Fibroblast of pulmonary artery (primary cell): ENCODE results near the gene SCP2.

ENCODE experiments used
- DNase-seq: peaks from one replicate; pipeline ENCODE4 v3.0.0-alpha.2; 2010; ENCODE audit warnings: low read depth
- H3K4me3 ChIP-seq: replicated peaks from 2 replicates; pipeline ENCODE4 v1.5.1; 2011; ENCODE audit warnings: low read depth, mild to moderate bottlenecking, control low read depth, low read length, moderate library complexity
- CTCF ChIP-seq: IDR thresholded peaks from 2 replicates; pipeline ENCODE4 v1.5.1; 2011; ENCODE audit warnings: mild to moderate bottlenecking, control low read depth, low read length, inconsistent platforms; ENCODE audit errors: missing control alignments

The SCP2 gene

DNA sequence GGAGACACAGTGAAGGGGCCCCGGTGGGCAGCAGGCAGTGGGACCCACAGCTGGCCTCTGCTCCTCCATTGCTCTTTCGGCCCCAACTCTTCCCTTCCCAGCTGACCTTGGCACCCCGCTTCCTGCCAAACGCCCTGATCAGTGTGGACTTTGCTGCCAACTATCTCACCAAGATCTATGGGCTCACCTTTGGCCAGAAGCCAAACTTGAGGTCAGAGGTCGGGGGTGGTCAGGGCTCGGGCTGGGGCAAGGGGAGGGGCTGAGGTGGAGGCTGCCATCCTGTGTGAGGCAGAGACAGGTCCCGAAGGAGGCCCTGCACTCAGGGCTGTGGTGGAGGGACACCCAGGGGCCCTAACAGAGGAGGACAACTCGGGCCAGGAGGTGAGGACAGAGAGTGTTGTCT lies 148.7 kb downstream of the SCP2 start:
- no peak overlapping the region for H3K4me3 ChIP-seq
- DNase-seq, result no peak
- no peak for TF ChIP-seq CTCF

DNA sequence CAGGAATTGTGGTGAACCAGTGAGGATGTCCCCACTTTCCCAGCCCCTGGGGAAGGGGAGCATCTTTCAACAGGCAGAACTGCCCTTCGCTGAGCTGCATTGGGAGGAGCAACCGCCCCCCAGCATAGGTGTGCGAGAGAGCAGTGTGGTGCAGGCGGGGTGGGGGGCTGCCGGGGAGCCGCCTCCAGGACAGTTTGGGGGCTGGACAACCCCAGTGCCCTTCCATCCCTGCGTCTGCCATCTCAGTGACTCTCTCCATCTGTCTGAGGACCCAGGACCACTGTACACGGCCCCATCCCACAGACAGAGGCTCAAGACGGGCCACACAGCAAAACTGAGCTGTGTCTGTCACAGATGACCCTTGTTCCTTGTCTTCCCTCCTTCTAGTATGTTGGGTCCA lies 149.1 kb downstream of the SCP2 start:
- no peak overlapping the region for H3K4me3 ChIP-seq
- DNase-seq, result no peak
- TF ChIP-seq CTCF, result no peak

DNA sequence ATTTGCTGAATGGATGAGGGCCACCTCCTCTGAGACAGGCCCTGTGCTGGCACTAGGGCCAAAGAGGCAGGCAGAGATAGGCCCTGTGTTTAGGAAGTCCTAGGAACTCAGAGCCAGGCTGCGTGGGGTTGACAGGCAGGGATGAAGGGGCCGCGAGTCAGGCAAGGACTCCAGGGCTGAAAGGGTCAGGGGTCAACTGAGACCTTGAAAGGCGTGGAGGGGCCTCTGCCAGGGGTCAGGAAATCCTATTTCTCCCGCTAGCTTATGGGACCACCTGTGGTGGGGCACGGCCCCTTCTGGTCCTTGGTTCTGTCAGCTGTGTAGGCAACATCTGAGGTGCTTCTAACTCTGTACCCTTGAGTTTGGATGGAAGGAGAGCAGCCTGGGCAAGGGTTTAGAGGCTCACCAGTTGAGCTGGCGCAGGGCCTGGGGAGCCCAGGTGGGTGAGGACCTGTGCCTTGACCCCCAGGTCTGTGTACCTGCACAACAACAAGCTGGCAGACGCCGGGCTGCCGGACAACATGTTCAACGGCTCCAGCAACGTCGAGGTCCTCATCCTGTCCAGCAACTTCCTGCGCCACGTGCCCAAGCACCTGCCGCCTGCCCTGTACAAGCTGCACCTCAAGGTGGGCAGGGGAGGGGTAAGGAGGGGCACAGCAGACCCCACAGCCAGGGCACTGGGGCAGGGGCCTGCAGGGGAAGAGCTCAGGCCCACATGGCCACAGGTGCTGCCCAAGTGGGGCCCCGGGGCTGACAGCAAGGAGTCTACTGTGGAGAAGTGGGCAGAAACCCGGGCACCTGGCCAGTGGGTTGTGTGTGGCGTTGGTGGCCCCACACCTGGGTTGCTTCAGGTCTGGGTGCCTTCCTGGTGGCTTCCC lies 149.9 kb downstream of the SCP2 start:
- DNase-seq, result no peak
- no peak for TF ChIP-seq CTCF
- H3K4me3 ChIP-seq, result no peak overlapping the region

DNA sequence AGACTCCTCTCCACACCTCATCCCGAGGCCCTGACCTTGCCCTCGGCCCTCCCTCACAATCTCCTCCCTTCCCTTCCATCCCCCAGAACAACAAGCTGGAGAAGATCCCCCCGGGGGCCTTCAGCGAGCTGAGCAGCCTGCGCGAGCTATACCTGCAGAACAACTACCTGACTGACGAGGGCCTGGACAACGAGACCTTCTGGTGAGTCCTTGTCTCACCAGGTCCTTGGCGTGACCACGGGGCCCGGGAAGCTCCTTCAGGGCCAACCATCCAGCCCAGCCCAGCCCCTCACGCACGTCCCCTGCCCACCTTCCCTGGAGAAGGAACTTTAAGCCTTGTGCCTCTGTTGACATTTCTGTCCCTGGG lies 150.5 kb downstream of the SCP2 start:
- TF ChIP-seq CTCF, result no peak
- no peak for DNase-seq
- no peak overlapping the region for H3K4me3 ChIP-seq

- H3K4me3 ChIP-seq, result no peak overlapping the region
- no peak for DNase-seq
- TF ChIP-seq CTCF, result no peak
These were observed 151.4 kb downstream of the SCP2 start for GRCh38 chr1:53078333-53079101.

DNA sequence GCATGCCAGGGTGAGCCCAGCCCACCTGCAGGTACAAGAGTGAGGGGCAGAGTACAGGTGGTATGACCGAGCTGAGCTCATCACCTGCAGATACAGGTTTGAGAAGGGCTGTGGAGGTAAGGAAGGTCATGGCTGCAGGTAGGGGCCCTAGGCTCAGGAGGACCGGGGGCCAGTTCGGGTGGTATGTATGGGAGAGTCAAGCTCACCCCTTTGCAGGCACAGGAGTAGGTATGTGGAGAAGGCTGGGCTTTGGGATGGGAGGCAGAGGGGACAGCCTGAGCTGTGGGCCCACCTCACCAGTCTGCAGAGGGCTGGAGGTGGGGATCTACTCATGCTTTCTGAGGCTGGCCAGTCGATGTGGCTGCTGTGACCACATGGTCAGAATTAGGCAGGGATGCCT lies 152.2 kb downstream of the SCP2 start:
- no peak for TF ChIP-seq CTCF
- H3K4me3 ChIP-seq, result no peak overlapping the region
- DNase-seq, result no peak
